GM19023 (cell line): ENCODE data around the gene COBLL1.

Experiments used
- ATAC-seq: cut with Tn5 transposase; IDR thresholded peaks from one replicate; pipeline ENCODE4 v1.9.1; 2021; ENCODE audit warnings: mild to moderate bottlenecking, moderate library complexity; ENCODE audit not compliant: unreplicated experiment

The COBLL1 gene

DNA sequence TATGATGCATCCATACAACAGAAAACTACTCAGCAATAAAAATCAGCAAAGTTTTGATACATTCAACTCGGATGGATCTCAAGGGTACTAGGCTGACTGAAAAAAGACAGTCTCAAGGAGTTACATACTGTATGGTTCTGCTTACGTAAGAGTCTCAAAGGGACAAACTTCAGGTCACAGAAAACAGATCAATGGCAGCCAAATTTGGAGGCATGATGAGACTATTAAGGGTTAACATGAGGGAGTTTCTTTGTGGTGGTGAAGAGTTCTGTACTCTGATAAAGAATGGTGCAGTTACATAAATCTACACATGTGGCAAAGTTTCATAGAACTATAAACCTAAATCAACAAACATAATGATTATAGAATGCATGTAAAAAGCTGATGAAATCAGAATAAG lies 81.4 kb downstream of the COBLL1 start:
- ATAC-seq, result no peak

GRCh38 chr2:164757934-164758695 lies 83.5 kb downstream of the COBLL1 start:
- ATAC-seq, result no peak

GRCh38 chr2:164756773-164757172 lies 84.8 kb downstream of the COBLL1 start:
- no peak for ATAC-seq

GRCh38 chr2:164755952-164756351 lies 85.7 kb downstream of the COBLL1 start:
- ATAC-seq, result no peak

- ATAC-seq, result no peak
Observed at GRCh38 chr2:164754157-164755093, 87.2 kb downstream of the COBLL1 start.

GRCh38 chr2:164752956-164753355 lies 88.7 kb downstream of the COBLL1 start:
- ATAC-seq, result no peak

DNA sequence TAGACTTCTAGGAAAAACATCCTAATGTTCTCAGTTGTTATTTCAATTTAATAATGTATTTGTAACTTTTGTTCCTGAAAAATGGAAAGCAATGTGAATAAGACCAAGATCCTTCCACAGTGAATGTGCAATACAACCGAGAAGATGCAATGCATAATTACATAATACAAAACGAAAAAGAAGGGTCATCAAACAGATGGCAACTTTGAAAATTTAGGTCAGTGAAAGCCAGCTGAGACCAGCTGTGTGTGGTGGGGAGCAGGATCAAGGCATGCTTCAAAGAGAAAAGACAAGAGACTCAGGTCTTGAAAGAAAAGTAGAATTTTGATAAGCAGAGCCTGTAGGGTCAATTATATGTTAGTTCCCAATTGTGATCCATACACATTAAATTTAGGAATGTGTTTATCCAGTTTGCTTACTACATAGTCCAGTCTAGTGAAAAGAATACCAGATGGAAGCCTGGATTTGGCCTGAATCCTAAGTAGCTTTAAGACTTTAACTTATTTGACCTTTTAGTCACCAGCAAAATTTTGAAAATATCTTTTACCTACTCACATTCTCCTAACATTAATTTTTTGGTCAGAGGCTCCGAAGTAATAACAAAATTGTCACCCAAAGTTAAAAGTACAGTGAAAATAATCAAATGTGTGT lies 93.7 kb downstream of the COBLL1 start:
- no peak for ATAC-seq

- no peak for ATAC-seq
Observed at GRCh38 chr2:164747140-164747539, 94.5 kb downstream of the COBLL1 start.

GRCh38 chr2:164746713-164747112 lies 94.9 kb downstream of the COBLL1 start:
- no peak for ATAC-seq

DNA sequence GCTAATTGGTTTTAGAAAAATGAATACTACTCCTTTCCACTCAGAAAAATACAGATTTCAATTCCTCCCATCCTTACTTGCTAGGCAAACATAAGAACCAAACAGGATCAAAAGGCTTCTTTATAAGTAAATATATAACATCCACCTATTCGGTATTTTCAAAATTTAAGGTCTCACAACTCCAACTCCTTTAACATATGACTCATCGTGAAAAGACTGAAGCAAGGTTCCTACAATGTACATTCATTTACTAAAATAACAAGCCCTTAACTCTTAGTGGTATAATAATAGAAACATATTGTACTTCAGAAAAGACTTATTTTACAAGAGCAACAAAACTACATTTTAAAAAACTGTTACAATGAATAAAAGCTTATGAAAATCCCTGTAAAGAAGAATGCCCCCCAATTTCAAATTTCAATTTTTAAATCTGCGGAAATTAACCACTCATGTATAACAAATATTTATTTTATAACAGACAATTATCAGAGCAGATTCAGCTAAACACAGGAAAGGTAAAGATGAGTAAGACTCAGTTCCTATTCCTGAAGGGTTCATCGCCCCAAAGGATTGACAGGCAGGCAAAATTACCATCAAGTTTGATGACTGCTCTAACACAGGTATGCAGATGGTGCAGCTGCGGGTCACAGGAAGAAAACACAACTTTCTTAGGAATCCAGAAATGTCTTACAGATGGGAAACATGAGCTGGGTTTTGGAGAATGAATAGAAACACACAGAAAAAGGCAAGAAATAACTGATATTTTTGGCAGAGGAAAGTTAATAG lies 96.4 kb downstream of the COBLL1 start:
- ATAC-seq, result no peak

- ATAC-seq, result no peak
Observed at GRCh38 chr2:164742738-164743317, 98.8 kb downstream of the COBLL1 start.

GRCh38 chr2:164739966-164740365 lies 101.7 kb downstream of the COBLL1 start:
- no peak for ATAC-seq

- ATAC-seq, result no peak
Observed at GRCh38 chr2:164737612-164738081, 104.0 kb downstream of the COBLL1 start.

GRCh38 chr2:164735309-164735919 lies 106.2 kb downstream of the COBLL1 start:
- no peak for ATAC-seq

- no peak for ATAC-seq
Observed at GRCh38 chr2:164734196-164734595, 107.4 kb downstream of the COBLL1 start.

- no peak for ATAC-seq
Observed at GRCh38 chr2:164725542-164725941, 116.1 kb downstream of the COBLL1 start.

- no peak for ATAC-seq
Observed at GRCh38 chr2:164722616-164723338, 118.8 kb downstream of the COBLL1 start.

DNA sequence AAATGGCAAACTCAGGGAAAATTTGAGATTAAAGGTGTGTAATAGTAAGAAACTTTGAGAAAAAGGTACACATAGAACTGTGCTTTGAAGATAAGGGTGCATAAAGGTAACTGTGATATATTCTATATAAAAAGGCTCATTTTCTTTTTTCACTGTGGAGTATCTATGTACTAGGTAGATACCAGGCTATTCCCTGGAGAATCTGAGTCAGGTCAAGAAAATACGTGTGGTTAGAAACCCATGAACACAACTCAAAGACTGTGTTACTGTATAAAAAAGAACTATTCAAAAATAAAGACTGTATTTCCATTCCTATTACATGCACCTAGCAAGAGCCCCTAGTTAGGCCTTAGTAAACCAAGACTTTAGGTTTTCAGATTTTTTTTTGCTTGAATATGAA lies 120.2 kb downstream of the COBLL1 start:
- ATAC-seq, result no peak
